Choroid plexus epithelial cell (primary cell): ENCODE results near the gene ERC1.
A peak's percentile ranks its signal among the peaks of the same experiment; 100 is the strongest.

ENCODE experiments used
- DNase-seq: peaks from one replicate; pipeline ENCODE4 v3.0.0-alpha.2; 2010; ENCODE audit warnings: low read depth
- H3K4me3 ChIP-seq: 2 replicates; pipeline ENCODE4 v1.5.1; 2011; ENCODE audit warnings: low read depth, mild to moderate bottlenecking, control low read depth, low read length, moderate library complexity
- CTCF ChIP-seq: conservative IDR thresholded peaks from 2 replicates; pipeline ENCODE4 v1.5.1; 2011; ENCODE audit warnings: low read depth, mild to moderate bottlenecking, control low read depth, inconsistent platforms, low read length, moderate library complexity

Gene ERC1

GRCh38 chr12:1501695-1502378 is 510.8 kb downstream of the ERC1 start:
- no peak for DNase-seq
- no peak overlapping the region for H3K4me3 ChIP-seq
- TF ChIP-seq CTCF: no peak

GRCh38 chr12:1502379-1502720 is 511.3 kb downstream of the ERC1 start:
- DNase-seq: peak; percentile 41

GRCh38 chr12:1502831-1503230 is 511.8 kb downstream of the ERC1 start:
- no peak for DNase-seq
- TF ChIP-seq CTCF: no peak
- H3K4me3 ChIP-seq: no peak overlapping the region

More at GRCh38 chr12:1502379-1502720, 511.3 kb downstream of the ERC1 start:
- no peak for TF ChIP-seq CTCF
- H3K4me3 ChIP-seq: no peak overlapping the region

GRCh38 chr12:1503281-1503711 is 512.3 kb downstream of the ERC1 start:
- H3K4me3 ChIP-seq: no peak overlapping the region
- DNase-seq: no peak
- TF ChIP-seq CTCF: no peak

GRCh38 chr12:1504304-1504894 is 513.4 kb downstream of the ERC1 start:
- DNase-seq: no peak
- no peak overlapping the region for H3K4me3 ChIP-seq
- TF ChIP-seq CTCF: no peak

- no peak for TF ChIP-seq CTCF
- DNase-seq: no peak
- no peak overlapping the region for H3K4me3 ChIP-seq
These were observed 513.9 kb downstream of the ERC1 start for GRCh38 chr12:1504895-1505311.

GRCh38 chr12:1505576-1505975 is 514.6 kb downstream of the ERC1 start:
- no peak overlapping the region for H3K4me3 ChIP-seq
- no peak for TF ChIP-seq CTCF
- DNase-seq: no peak
